OCI-LY3 (cell line): ENCODE data around the gene TRMT1.

Experiments used
- H2AFZ ChIP-seq: fragments of 200-600, 300-600 bp; shearing (Covaris generic); 2 replicates; pipeline ENCODE4 v1.6.0; 2014; ENCODE audit warnings: antibody characterized with exemption, low read depth, low read length
- H3K27ac ChIP-seq: fragments of 200-600, 300-600 bp; sonication (generic); 2 replicates; pipeline ENCODE4 v1.5.1; 2014; ENCODE audit warnings: mild to moderate bottlenecking, low read length, moderate library complexity, mixed read lengths
- H3K27me3 ChIP-seq: fragments of 200-600, 300-600 bp; sonication (generic); 2 replicates; pipeline ENCODE4 v1.6.1; 2014; ENCODE audit warnings: low read depth, low read length, mixed read lengths
- H3K36me3 ChIP-seq: fragments of 200-600, 300-600 bp; sonication (generic); replicated peaks from 2 replicates; pipeline ENCODE3; 2014; ENCODE audit warnings: low read depth, low read length, mixed read lengths
- H3K4me1 ChIP-seq: fragments of 300-600, 200-600 bp; sonication (generic); 2 replicates; pipeline ENCODE4 v1.6.1; 2014; ENCODE audit warnings: low read length, mixed read lengths
- H3K4me2 ChIP-seq: fragments of 200-600, 300-600 bp; sonication (generic); 2 replicates; pipeline ENCODE4 v1.6.1; 2014; ENCODE audit warnings: low read length, mixed read lengths
- H3K4me3 ChIP-seq: fragments of 300-600, 200-600 bp; sonication (generic); 2 replicates; pipeline ENCODE4 v1.5.1; 2014; ENCODE audit warnings: antibody characterized with exemption, mild to moderate bottlenecking, low read length, moderate library complexity
- H3K79me2 ChIP-seq: fragments of 300-600, 200-600 bp; shearing (Covaris generic); 2 replicates; pipeline ENCODE4 v1.6.1; 2014; ENCODE audit warnings: mild to moderate bottlenecking, low read length, mixed read lengths
- H3K9ac ChIP-seq: fragments of 300-600, 200-600 bp; shearing (Covaris generic); 2 replicates; pipeline ENCODE4 v1.6.0; 2014; ENCODE audit warnings: mild to moderate bottlenecking, low read length, moderate library complexity
- H3K9me3 ChIP-seq: fragments of 200-600, 300-600 bp; shearing (Covaris generic); 2 replicates; pipeline ENCODE4 v1.6.1; 2014; ENCODE audit warnings: low read length, mixed read lengths; ENCODE audit not compliant: insufficient read depth
- H4K20me1 ChIP-seq: fragments of 200-600, 300-600 bp; sonication (generic); 2 replicates; pipeline ENCODE4 v1.6.1; 2016; ENCODE audit warnings: low read length, mixed read lengths; ENCODE audit not compliant: insufficient read depth
- CTCF ChIP-seq: fragments of 200-600, 300-600 bp; sonication (generic); IDR thresholded peaks from 2 replicates; pipeline ENCODE4 v1.5.1; 2014; ENCODE audit warnings: antibody characterized with exemption, low read length, low read depth
- EZH2phosphoT487 ChIP-seq: fragments of 200-600 bp; shearing (Covaris generic); IDR thresholded peaks from 2 replicates; pipeline ENCODE4 v1.6.1; 2018; ENCODE audit warnings: antibody characterized with exemption, mixed run types, low read depth

The TRMT1 gene

DNA sequence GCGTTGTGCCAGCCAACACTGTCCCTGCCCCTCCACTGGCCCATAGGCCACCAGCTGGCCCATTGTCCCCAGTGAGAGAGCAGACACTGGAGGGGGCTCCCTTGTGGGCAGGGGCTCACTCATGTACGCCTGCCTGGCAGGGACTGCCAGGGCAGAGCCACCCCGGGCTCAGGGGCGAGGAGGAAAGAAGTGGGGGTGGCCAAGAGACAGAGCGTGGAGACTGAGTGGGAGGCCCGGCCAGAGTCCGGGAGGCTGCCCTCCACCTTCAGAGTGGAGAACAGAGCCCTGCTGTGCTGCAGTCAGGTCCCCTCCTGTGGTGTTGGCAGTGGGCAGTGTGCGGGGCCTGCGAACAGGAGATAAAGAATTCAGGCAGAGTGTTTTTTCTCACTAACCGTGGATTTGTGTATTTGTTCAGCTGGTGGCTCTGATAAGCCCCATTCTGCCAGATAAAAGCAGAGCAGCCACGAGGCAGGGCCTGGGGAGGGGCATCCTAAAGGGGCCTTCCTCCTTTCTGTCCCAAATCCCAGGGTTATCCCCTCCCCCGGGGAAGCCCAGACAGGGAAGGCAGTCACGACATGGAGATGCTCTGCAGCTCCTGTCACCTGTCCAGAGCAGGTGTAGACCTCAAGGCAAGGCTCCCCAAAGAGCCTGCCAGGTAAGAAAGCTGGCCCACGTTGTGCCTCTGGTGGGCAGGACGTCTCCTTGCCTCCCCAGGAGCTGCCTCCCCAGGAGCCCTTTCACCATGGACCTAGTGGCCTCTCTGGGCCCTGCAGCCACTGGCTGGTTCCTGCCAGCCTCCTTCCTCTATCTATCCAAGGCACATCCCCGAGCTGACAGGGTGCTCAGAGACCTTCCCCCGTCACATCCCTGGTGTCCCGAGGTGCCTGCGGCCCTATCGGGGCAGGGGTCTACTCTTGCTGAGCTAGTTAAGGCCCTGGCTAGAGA lies 46.9 kb downstream of the TRMT1 start:
- no peak overlapping the region for H3K27ac ChIP-seq
- TF ChIP-seq EZH2phosphoT487, result no peak
- TF ChIP-seq CTCF, result no peak
- no peak overlapping the region for H2AFZ ChIP-seq

GRCh38 chr19:13068085-13068846 lies 48.3 kb downstream of the TRMT1 start:
- no peaks in the 10 kb centered on the region for H3K36me3 ChIP-seq
- TF ChIP-seq EZH2phosphoT487 (no peak), CTCF (no peak)
- H3K4me1 ChIP-seq, result peaks cover under 1% of the 10 kb centered on the region; the same call in 1 of the 2 replicates
- H3K4me3 ChIP-seq, result no peak overlapping the region
- H3K4me2 ChIP-seq, result no peak overlapping the region
- H3K27me3 ChIP-seq, result no peaks in the 10 kb centered on the region
- H3K9ac ChIP-seq, result no peak overlapping the region
- H2AFZ ChIP-seq, result no peak overlapping the region
- H3K9me3 ChIP-seq, result no peaks in the 10 kb centered on the region
- H3K27ac ChIP-seq, result no peak overlapping the region
- H3K79me2 ChIP-seq, result no peaks in the 10 kb centered on the region
- H4K20me1 ChIP-seq, result no peaks in the 10 kb centered on the region

More for the DNA sequence above, 46.9 kb downstream of the TRMT1 start:
- no peak overlapping the region for H3K4me2 ChIP-seq
- H4K20me1 ChIP-seq, result no peaks in the 10 kb centered on the region
- no peaks in the 10 kb centered on the region for H3K4me1 ChIP-seq
- no peaks in the 10 kb centered on the region for H3K27me3 ChIP-seq
- no peaks in the 10 kb centered on the region for H3K36me3 ChIP-seq
- H3K9me3 ChIP-seq, result no peaks in the 10 kb centered on the region
- no peak overlapping the region for H3K4me3 ChIP-seq
- no peaks in the 10 kb centered on the region for H3K79me2 ChIP-seq
- no peak overlapping the region for H3K9ac ChIP-seq

DNA sequence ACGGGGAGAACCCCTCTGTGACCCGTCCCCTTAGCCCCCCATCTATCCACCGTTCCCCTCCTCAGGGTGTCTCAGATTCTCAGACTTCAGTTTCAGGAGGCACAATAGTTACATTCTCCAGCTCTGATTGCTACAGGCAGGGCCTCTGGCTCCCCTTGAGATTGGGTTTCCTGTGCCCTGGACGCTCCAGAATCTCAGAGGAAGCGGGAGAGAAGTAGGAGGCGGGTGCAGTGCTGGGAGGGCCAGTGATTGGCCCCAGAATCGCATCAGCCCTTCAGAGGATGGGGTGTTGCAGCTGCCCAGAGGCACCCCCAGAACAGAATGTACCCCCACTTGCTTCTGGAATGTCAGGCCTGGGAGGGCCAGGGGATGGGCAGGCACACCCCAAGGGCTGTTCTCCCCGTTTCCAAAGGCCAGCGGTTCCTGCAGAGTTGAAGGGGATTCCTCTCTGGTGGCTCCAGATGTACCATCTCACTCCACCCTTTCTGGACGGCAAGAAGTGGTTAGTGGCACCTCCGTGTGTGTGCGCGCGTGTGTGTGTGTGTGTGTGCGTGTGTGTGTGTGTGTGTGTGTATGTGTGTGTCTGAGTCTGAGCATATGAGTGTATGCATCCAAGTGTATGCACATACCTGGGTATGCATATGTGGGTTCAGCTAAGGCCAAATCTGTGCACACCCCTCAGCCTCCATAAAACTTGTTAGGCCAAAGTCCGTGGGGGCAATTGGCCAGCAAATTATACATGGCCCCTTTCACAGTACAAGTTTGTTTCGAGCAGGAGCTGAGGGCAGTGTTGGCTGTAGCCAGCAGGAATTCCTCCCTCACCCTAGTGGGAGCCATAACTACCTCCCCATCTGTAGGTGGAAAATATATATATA lies 49.4 kb downstream of the TRMT1 start:
- Histone ChIP-seq H4K20me1 (no peaks in the 10 kb centered on the region), H3K36me3 (no peaks in the 10 kb centered on the region), H3K9me3 (no peaks in the 10 kb centered on the region), H3K79me2 (no peaks in the 10 kb centered on the region), H3K4me2 (no peak overlapping the region), H3K4me3 (no peak overlapping the region), H2AFZ (no peak overlapping the region), H3K27me3 (0 out of 2 replicates have a peak, but pooled peaks cover 5% of the 10 kb centered on the region), H3K27ac (no peak overlapping the region), H3K9ac (no peak overlapping the region), H3K4me1 (peaks cover 10% of the 10 kb centered on the region)
- TF ChIP-seq CTCF, result no peak
- no peak for TF ChIP-seq EZH2phosphoT487
